ENCODE measurements around the gene MDM4. TPM values are rescaled to one million over a fixed set of nuclear protein-coding genes. Genes with fewer than 3 reads are reported as not detected.

Gene MDM4
- total and polyA plus RNA-seq, 2 donors (not counting 1 experiment from before 2014, with no cell fraction given): 46.6 to 374 TPM

- H3K27ac Mint-ChIP-seq: peak overlapping the region; percentile 67
- 47% methylated on average over 6 of the region's 13 CpGs for WGBS (ENCODE audit: insufficient coverage)
Measured at GRCh38 chr1:204565617-204566582, 49.7 kb downstream of the MDM4 start.

More at GRCh38 chr1:204565617-204566582, 49.7 kb downstream of the MDM4 start:
- Mint-ChIP-seq H3K4me3 (peak overlapping the region; percentile 49), H3K27me3 (no peaks in the 10 kb centered on the region), H3K4me1 (peaks cover 43% of the 10 kb centered on the region), H3K9me3 (ENCODE audit: insufficient read depth) (no peaks in the 10 kb centered on the region)
- Histone ChIP-seq H2AFZ (ENCODE audit: insufficient read depth, low read depth, low read length, poor library complexity, severe bottlenecking) (no peak overlapping the region), H3K4me3 (ENCODE audit: control extremely low read depth in 1 of 5, extremely low read depth in 1 of 5, insufficient read depth in 1 of 5, low read depth in 2 of 5, low read length in 4 of 5) (no peak overlapping the region), H3K9me3 (ENCODE audit: control extremely low read depth in 1 of 3, control insufficient read depth in 2 of 3, insufficient read depth in 1 of 3, low read length in 2 of 3) (no peaks in the 10 kb centered on the region), H3K27me3 (replicated peaks in 1 of 4; ENCODE audit: control extremely low read depth in 1 of 4, control insufficient read depth in 3 of 4, insufficient read depth in 4 of 4, low read length in 3 of 4) (no peaks in the 10 kb centered on the region), H3K4me1 (ENCODE audit: control insufficient read depth in 2 of 2, insufficient read depth in 2 of 2, low read length in 2 of 2) (peaks cover 24 to 33% of the 10 kb centered on the region in 2 donors), H3K27ac (ENCODE audit: low read length in 2 of 2) (peak overlapping the region; percentile 33 to 63), H3K4me2 (replicated peaks; ENCODE audit: low read depth, low read length, poor library complexity, severe bottlenecking) (peak overlapping the region; percentile 3), H3K79me2 (ENCODE audit: control insufficient read depth, insufficient read depth, low read length) (peaks cover 16% of the 10 kb centered on the region), H4K20me1 (ENCODE audit: control insufficient read depth, insufficient read depth, low read length, poor library complexity, severe bottlenecking) (peaks cover 37% of the 10 kb centered on the region), H3K9ac (ENCODE audit: low read length) (no peak overlapping the region), H3K36me3 (replicated peaks in 1 of 2; ENCODE audit: control extremely low read depth in 1 of 2, control insufficient read depth in 1 of 2, extremely low read depth in 1 of 2, insufficient read depth in 2 of 2, low read length in 1 of 2) (peaks cover under 1 to 61% of the 10 kb centered on the region in 2 experiments)
- intact Hi-C loops (cut with micrococcal nuclease): loop anchor here (1.0 to 10.0 kb wide), 2 partner anchors 59 to 197 kb away; no protein-coding TSS in a partner anchor
- peak; percentile 75 for ATAC-seq (ENCODE audit: low read depth)
- TF ChIP-seq CTCF (IDR thresholded peaks at IDR 0.05): peak; percentile 80
- no peak for TF ChIP-seq EZH2 (IDR thresholded peaks at IDR 0.05; ENCODE audit: borderline replicate concordance, insufficient read depth, low read depth, low read length, poor library complexity, severe bottlenecking)
- ChIA-PET POLR2A (interaction anchor here (0.7 to 1.6 kb wide), 3 partner anchors 14 to 198 kb away, joined by 3 to 4 read pairs (median 4); no protein-coding TSS in a partner anchor), CTCF (interaction anchor here (0.6 to 9.7 kb wide), 47 partner anchors 9 to 395 kb away, joined by 3 to 221 read pairs (median 5); partner anchors contain the start of gene MDM4)
- DNase-seq: peak; percentile 85
